Calu3 (cell line): Measurements from ENCODE around the gene FSIP2. TPM values are rescaled to one million over a fixed set of nuclear protein-coding genes. Genes with fewer than 3 reads are reported as not detected.
A peak's percentile ranks its signal among the peaks of the same experiment; 100 is the strongest.

Source experiments
- Bru-seq: library from RNA; stranded (reverse); fragments of 400-500 nt; gene quantifications from one replicate; lab custom pipeline; 2021; lab: Mats Ljungman, UMichigan
- BruChase-seq, 2 experiments: library from RNA; stranded (reverse); fragments of 400-500 nt; gene quantifications; one replicate each; lab custom pipeline; 2021; lab: Mats Ljungman, UMichigan
- BruUV-seq: library from RNA; stranded (reverse); fragments of 400-500 nt; replicated peaks from 2 replicates; lab custom pipeline; 2021; lab: Mats Ljungman, UMichigan
- CTCF ChIA-PET: fragments of 300-600 bp; sonication (Branson Sonifier 250); formaldehyde crosslinking; loops from one replicate; lab custom pipeline; 2022; ENCODE audit warnings: antibody characterized with exemption; lab: Charles Lee
- DNase-seq: peaks from one replicate; pipeline ENCODE4 v3.0.0; 2022
- H3K27ac Mint-ChIP-seq: one replicate; pipeline ENCODE4 v1.8.0; 2022; ENCODE audit warnings: mixed read lengths; ENCODE audit not compliant: unreplicated experiment
- H3K27me3 Mint-ChIP-seq: one replicate; pipeline ENCODE4 v1.8.0; 2022; ENCODE audit warnings: mixed read lengths; ENCODE audit not compliant: unreplicated experiment
- H3K36me3 Mint-ChIP-seq: one replicate; pipeline ENCODE4 v1.8.0; 2022; ENCODE audit warnings: mild to moderate bottlenecking, moderate library complexity, mixed read lengths; ENCODE audit not compliant: insufficient read depth, unreplicated experiment
- H3K4me1 Mint-ChIP-seq: one replicate; pipeline ENCODE4 v1.8.0; 2022; ENCODE audit warnings: mild to moderate bottlenecking, low read depth, mixed read lengths; ENCODE audit not compliant: unreplicated experiment
- H3K4me3 Mint-ChIP-seq: one replicate; pipeline ENCODE4 v1.8.0; 2022; ENCODE audit warnings: mild to moderate bottlenecking, low read depth, moderate library complexity, mixed read lengths; ENCODE audit not compliant: unreplicated experiment
- H3K9me3 Mint-ChIP-seq: one replicate; pipeline ENCODE4 v1.8.0; 2022; ENCODE audit warnings: low read depth, mixed read lengths; ENCODE audit not compliant: unreplicated experiment
- CTCF ChIP-seq: fragments of 200-600 bp; IDR thresholded peaks from one replicate; pipeline ENCODE4 v1.8.0; 2022; ENCODE audit warnings: antibody characterized with exemption; ENCODE audit not compliant: unreplicated experiment
- intact Hi-C: fragments of 100-400 bp; cut with micrococcal nuclease; formaldehyde crosslinking; loops from one replicate; pipeline ENCODE4 v1.10.0; 2022; ENCODE audit not compliant: unreplicated experiment
- long read RNA-seq: library from polyadenylated mRNA; stranded (forward); transcript quantifications from one replicate; pipeline ENCODE4 v2.0.0, GENCODE V29; 2022
- total RNA-seq: library from RNA; stranded (reverse); gene quantifications from 2 replicates; pipeline ENCODE4 v1.2.3, GENCODE V29; 2022

Gene FSIP2, protein sequence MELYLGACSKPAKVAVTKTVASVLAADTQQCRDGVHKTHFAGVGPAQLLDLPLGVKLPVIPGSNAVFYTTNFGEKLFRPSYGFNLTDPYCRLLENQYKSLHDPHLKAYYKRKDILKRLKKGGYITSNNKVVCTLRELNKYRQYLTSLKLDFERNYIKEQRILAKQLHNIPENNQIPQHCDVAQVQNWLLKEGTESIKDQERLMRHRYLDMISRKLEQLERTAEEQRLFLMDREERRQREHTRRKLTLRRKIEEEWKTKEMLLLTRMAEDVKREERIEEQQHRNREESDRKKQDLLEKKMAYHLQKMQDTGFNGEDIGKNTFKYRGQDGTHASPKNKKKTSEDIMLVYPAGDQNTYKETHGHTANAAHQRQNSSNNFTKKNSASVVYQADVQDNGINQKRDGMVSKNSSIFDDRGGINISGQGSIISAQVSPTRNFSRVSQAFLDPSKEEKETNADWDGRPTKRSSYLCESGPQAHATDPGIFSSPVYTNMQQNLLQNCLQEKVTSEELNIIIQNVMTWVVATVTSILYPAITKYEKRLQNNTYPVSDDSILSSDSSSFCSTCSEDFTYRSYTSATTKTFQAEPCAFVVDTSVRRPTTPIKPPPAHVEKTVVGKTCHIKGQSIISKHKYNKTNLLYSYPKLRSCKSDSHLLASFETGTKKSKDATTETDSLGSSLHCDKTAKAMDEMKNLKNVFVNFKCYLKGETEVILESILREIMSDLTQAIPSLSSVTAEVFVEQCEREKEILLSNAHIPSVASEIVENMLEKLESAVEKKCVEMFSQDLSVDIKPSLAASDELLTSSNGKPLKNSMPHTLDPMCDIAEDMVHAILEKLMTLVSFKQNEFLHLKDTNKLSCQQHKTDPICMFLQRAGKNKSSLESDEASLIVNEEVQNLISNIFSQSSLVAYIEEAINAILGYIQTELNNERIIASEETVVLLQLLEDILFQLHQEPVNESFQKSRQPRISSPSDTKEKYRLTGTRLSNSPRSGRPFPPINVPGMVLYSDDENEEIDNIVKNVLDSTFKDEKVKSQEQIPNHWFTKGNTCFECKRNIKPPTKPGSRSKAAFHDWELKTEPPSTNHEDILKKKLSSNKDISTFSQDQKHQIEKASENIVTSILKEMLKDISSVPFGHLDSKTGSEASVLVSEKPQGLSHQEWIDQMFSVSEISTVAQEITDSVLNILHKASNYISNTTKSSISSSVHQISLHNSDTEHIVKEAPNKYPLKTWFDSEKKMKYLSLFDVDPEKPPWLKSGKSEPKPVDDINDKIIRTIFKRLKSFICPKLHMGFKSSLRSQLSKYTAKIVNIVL (N-terminal part only)
- 0.27 and 0.35 TPM in 2 replicates for total RNA-seq
- Bru-seq, nascent RNA: percentile 26 among the genes with signal in this experiment
- BruChase-seq, experiment 1, labeled RNA remaining after a 6-hour chase: percentile 19 among the genes with signal in this experiment
- BruChase-seq, experiment 2, labeled RNA remaining after a 2-hour chase: percentile 20 among the genes with signal in this experiment
- long read RNA-seq, partial matches to known transcripts: 0 of 2 reads
- long read RNA-seq, other reads (novel, unspliced or antisense): 2 of 2 reads

GRCh38 chr2:185738679-185739472 is at the start of gene FSIP2:
TSS of gene FSIP2 (plus strand) at chr2:185738804. CDS start at chr2:185738895, 91 bp downstream.
- intact Hi-C loops: loop anchor here (1.0 to 2.0 kb wide), 4 partner anchors 131 to 530 kb away; no protein-coding TSS in a partner anchor
- H3K27me3 Mint-ChIP-seq: no peaks in the 10 kb centered on the region
- CTCF ChIA-PET: interaction anchor here (0.5 to 1.6 kb wide), 17 partner anchors 8 to 571 kb away, joined by 3 to 27 read pairs (median 4); no protein-coding TSS in a partner anchor
- TF ChIP-seq CTCF: peak; percentile 99
- peak within 1 kb of the TSS; percentile 53 for H3K27ac Mint-ChIP-seq
- DNase-seq: peak; percentile 98
- BruUV-seq: no TSS peak
- peaks cover 18% of the 10 kb centered on the region for H3K4me1 Mint-ChIP-seq
- peaks cover 6% of the 10 kb centered on the region for H3K9me3 Mint-ChIP-seq
- peak within 1 kb of the TSS; percentile 81 for H3K4me3 Mint-ChIP-seq
- H3K36me3 Mint-ChIP-seq: peaks cover 13% of the 10 kb centered on the region

DNA sequence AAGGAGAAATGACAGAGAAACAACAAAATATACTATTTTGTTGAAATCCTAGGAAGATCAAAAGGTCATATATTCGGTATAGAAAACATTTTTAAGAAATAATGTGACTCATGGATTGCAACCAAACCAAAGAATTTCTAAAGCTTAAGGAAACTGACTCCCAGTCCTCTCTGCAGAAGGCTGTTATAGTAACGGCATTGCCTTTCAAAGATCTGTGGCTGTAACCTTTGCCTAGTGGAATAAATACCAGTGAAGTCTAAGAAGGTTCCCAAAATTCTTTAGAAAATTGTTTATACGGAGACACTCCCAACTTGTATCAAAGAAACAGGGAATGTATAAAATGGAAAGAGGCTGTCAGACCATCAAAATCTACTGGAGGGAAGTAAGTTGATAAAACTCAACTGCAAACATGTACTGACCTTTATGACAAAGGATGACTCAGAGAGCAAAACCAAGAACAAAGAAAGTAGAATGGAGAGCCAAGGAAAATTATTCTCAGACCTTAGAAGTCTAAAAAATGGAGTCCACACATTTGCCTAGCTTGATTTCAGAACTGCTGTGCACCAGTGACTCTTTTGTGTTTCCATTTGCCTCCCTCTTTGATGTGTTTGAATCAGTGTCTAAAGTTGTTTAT is 48.6 kb upstream of the FSIP2 start:
- BruUV-seq: no TSS peak
- CTCF ChIA-PET: interaction anchor here (0.7 kb wide), 1 partner anchor 20 kb away, joined by 3 read pairs; no protein-coding TSS in a partner anchor
- no peaks in the 10 kb centered on the region for H3K4me1 Mint-ChIP-seq
- no peaks in the 10 kb centered on the region for H3K36me3 Mint-ChIP-seq
- peaks cover 6% of the 10 kb centered on the region for H3K9me3 Mint-ChIP-seq
- intact Hi-C loops: no loop called here
- DNase-seq: no peak
- no peak overlapping the region for H3K27ac Mint-ChIP-seq
- no peak overlapping the region for H3K4me3 Mint-ChIP-seq
- no peaks in the 10 kb centered on the region for H3K27me3 Mint-ChIP-seq
- TF ChIP-seq CTCF: no peak

DNA sequence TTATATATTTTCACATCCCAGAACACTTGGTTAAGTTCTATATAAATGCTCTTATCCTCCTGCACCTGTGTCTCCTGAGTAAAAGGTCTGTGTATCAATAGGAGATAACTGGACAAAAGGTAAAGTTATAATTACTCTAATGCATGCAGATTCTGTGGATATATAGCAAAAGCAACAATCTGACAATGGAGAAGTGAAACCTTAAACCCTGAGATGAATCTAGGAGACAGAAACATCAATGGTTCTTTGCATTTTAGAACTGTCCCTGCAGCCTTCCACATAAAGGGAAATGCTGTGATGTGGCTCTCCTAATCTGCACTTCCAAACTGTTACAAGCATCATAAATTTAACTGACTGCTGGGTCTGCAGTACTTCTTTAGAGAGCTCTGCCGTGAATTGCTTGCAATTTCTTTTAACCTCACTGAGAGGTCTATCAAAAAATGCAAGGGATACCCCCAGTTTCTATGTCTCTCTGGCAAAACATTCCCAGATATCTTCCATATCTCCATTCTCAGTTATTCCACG is 42.8 kb upstream of the FSIP2 start:
- no TSS peak for BruUV-seq
- H3K9me3 Mint-ChIP-seq: no peaks in the 10 kb centered on the region
- intact Hi-C loops: no loop called here
- DNase-seq: no peak
- no peaks in the 10 kb centered on the region for H3K27me3 Mint-ChIP-seq
- no peak for TF ChIP-seq CTCF
- no peak overlapping the region for H3K4me3 Mint-ChIP-seq
- H3K36me3 Mint-ChIP-seq: no peaks in the 10 kb centered on the region
- H3K4me1 Mint-ChIP-seq: no peaks in the 10 kb centered on the region
- CTCF ChIA-PET: no interaction called here
- no peak overlapping the region for H3K27ac Mint-ChIP-seq
